Thyroid gland (tissue), 4 donors: Measurements from ENCODE around the gene STARD3NL.
"Not testable (repeated sequence)": the region's sequence is repeated elsewhere in the genome, so short reads cannot be mapped to it uniquely, and the experiment has no call there.

Experiments
- CTCF ChIP-seq, 6 experiments: fragments of 200-600 bp in 3 of 6; fragments of 450-650 bp in 3 of 6; sonication (generic) in 3 of 6; IDR thresholded peaks; one replicate each; pipeline ENCODE4 v1.5.1; 2016 to 2019; ENCODE audit warnings: antibody characterized with exemption in 6 of 6, mild to moderate bottlenecking in 2 of 6, inconsistent platforms in 1 of 6, moderate library complexity in 1 of 6
- POLR2A ChIP-seq, 2 donors: fragments of 450-650 bp; IDR thresholded peaks; one replicate each; pipeline ENCODE4 v1.6.1; 2017; ENCODE audit warnings: antibody characterized with exemption in 2 of 2, mild to moderate bottlenecking in 2 of 2, moderate library complexity in 1 of 2

DNA sequence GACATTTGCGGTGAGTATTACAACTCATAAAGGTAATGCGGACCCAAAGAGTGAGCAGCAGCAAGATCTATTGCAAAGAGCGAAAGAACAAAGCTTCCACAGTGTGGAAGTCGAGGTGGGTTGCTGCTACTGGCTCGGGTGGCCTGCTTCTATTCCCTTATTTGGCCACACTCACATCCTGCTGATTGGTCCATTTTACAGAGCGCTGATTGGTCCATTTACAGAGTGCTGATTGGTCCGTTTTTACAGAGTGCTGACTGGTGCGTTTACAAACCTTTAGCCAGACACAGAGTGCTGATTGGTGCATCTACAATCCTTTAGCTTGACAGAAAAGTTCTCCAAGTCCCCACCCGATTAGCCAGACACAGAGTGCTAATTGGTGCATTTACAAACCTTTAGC is 2.5 kb upstream of the STARD3NL start:
- TF ChIP-seq CTCF, POLR2A (IDR thresholded peaks at IDR 0.05): not testable (repeated sequence)
